Glomerular visceral epithelial cell (primary cell): ENCODE data around the gene CBLIF.
"Not testable (repeated sequence)": the region's sequence is repeated elsewhere in the genome, so short reads cannot be mapped to it uniquely, and the experiment has no call there.

Experiments used
- DNase-seq: peaks from one replicate; pipeline ENCODE4 v3.0.0-alpha.2; 2016; ENCODE audit errors: extremely low spot score

The CBLIF gene

DNA sequence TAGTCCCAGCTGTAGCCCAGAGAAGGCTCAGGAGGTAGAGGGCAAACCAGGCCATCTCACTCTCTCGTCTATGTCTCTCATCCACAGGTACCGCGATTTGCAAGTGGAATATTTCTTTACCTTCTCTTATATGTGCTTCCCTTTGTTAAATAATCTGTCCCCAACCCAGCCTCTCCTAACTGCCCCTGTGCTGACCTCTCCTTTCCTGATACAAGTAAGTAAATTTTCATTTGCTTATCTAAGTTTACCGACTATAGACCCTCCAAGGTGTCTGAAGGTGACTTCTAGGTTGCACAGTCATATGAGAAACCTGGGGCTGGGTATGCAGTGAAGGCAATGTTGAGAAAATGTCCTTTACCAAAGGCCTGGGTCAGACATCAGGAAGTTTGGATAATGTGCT, at the start of gene CBLIF:
Gene CBLIF, minus strand, starts transcription at position 101 of the 400 bp plus-strand sequence. Its CDS starts 46 bp downstream, at position 55.
- DNase-seq, result no peak

DNA sequence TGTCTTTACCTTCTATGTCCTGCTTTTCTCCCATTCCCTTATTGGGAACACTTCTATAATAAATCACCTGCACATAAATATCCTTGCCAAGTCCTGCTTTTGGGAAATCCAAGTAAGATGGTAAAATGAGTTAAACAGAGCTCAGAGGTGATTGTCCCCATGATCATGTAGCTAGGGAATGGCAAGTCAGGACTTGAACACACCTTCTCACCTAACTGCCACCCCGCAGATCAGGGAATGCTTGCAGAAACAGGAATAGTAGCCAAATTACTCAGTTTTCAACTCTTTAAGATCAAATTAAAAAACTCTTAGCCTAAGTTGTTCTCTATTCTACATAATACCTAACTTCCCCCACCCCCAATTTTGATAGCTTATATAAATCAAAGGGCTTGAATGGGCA, 49.3 kb upstream of the CBLIF start:
- no peak for DNase-seq

DNA sequence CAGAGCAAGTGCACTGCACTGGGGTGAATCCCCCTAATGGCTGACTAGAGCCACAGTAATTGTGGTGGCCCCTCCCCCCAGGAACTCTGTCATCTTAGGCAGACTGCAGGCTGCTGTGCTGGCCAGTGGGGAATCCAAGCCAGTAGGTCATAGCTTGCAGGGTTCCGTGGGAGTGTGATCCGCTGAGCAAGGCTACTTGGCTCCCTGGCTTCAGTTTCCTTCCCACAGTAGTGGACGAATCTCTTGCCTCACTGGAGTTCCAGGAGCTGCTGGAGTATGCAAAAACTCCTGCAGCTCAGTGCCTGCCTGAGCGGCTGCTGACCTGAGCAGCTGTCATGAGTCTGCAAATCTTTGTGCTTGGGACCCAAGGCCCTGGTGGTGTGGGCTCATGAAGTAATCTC, 46.5 kb upstream of the CBLIF start:
- no peak for DNase-seq

DNA sequence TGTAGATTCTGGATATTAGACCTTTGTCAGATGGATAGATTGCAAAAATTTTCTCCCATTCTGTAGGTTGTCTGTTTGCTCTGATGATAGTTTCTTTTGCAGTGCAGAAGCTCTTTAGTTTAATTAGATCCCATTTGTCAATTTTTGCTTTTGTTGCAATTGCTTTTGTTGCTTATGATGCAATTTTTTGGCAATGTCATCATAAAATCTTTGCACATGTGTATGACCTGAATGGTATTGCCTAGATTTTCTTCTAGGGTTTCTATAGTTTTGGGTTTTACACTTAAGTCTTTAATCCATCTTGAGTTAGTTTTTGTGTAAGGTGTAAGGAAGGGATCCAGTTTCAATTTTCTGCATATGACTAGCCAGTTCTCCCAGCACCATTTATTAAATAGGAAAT, 41.9 kb upstream of the CBLIF start:
- DNase-seq, result not testable (repeated sequence)

DNA sequence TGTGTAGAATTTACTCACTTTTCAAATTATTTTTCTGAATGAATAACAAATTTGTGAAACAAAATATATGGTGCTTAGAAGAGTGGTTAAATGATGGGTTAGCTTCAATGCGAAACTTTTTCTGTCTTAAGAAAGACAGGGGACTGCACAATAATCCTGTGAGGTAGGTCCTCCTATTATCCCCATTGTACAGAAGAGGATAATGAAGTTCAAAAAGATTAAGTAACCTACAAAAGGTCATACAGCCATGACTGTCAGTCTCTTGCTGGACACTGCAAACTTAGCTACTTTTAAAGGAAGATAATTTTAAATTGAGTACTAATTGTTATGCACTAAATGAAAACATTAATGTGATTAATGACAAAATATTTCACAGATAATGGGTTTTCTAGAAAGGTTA, 38.3 kb upstream of the CBLIF start:
- DNase-seq, result no peak

DNA sequence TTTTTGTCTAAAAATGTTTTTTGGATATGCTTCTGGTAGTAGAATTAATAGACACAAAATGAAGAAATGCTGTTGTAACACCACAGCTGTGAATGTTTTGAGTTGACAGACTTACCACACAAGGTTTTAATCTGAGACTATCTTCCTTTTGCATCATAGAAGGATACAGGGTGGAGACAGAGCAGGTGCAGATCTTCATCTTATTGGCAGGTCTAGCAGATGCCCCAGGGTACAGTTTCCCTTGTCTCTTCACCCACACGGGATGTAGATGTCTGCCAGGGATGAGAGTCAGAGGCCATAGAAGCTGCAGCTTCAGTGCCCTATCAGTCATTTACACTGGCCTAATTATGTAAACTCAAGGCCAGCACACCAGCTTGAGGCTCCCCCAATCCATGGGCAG, 34.3 kb upstream of the CBLIF start:
- no peak for DNase-seq

DNA sequence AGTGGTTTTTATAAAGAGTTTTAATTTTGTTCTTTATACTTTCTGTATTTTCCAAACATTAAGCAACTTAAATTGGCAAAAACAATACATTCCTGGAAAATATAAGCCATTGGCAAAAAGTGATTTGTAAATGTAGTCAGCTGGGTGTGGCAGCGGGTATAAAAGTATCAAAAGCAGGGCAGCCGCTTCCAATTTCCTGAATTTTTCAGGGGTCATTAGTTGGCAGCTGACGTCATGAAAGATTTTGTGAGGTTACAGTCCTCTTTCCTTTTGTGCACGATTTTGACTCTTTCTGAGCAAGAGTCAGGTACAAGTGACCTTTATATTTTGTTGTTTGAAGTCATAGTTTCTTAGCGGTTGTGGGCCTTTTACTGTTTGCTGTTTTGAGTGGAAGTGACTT, 33.3 kb upstream of the CBLIF start, which contains the start of gene OOSP3:
Gene OOSP3, plus strand, starts transcription at position 208 of the 400 bp plus-strand sequence. Its CDS starts 27 bp downstream, at position 235.
- no peak for DNase-seq

DNA sequence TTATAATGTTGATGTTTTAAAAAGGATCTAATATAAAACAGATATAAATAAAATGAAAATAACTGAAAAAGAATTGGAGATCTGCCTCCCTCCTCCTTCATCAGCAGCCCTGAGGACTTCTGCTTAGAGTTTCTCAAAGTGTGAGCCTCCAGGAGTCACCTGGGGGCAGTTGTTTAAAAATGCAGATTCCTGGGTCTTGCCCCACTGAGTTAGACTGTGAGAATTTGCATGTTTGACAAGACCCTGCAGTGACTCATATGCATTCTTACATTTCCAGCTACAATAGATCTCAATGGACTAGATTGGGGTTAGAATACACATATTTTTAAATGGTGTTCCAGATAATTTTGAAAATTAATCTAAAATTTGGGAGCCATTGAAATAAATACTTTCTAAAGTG, 32.5 kb upstream of the CBLIF start:
- DNase-seq, result no peak

DNA sequence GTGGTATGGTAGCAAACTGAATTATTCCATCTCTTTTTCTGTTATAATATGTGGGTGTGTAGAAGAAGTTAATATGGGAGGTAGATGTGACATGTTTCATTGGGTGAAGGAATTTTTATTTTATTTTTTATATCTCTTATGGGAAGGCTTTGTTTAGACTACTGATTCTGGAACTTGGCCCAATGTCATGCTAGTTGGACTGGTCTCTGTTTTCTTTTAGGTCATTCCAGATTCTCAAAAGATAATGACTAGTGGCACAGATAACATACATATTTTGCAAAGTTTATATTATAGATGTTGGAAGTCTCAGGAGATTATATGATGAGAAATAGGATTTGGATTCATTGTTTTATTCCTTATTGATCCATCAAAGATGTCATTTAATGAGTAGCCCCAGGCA, 32.0 kb upstream of the CBLIF start:
- DNase-seq, result no peak

DNA sequence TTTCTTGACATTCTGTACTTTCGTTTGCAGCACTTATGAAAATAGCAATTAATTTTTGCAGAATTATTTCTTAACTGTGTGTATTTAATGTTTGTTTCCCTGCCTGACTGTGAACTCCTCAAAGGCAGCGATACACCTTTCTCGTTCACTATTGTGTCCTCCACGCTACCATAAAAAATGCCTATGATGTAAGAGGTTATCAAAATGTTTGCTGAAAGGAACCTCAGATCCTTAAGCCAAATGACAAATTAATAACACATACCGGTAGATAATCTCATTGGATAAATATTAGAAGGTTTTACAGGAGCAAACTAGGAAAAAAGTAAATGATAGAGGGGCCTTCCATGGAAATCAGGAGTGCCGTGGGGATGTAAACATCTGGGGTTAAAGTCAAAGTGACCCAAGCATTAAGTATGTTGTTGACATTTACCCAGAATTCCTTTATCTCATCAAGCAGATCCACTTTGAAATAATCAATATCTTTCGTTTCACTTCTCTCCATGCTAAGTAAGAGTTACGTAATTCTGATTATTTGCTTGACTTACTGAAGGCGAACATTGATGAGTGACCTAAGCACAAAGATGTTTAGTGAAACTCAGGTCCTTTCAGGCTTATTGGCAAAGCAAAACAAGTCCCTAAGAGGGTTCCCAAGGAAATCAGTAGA, 30.7 kb upstream of the CBLIF start:
- no peak for DNase-seq

DNA sequence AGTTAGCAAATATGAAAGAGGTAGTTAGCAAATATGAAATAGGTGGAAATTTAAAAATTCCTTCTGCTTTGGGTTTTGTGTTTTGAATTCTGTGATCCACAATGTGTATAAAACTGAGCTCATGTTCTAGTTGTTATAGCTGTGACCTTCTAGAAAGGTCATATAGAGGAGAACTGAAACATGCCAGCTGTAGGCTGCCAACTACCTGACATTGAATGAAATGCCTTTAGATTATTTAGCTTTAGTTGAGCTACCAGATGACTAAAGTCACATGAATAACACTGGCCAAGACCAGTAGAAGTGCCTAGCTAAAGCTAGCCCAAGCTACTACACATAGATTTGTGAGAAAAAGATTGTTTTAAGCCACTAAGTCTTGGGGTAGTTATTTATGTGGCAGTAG, 26.8 kb upstream of the CBLIF start:
- DNase-seq, result no peak

DNA sequence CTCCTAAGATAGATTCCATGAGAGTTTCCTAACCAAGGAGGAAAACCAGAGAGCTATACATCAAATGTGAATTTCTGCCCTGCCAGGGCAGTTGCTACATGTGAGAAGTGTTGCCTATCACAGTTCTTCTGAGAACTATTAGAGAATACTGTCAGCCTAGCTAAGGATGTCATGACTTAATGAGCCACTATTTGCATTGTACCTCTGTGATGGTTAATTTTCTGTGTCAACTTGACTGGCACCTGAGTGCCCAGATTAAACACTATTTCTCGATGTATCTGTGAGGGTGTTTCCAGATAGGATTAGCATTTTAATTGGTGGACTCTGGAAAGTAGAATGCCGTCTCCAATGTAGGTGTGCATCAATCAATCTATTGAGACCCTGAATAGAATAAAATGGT, 22.6 kb upstream of the CBLIF start:
- DNase-seq, result no peak

DNA sequence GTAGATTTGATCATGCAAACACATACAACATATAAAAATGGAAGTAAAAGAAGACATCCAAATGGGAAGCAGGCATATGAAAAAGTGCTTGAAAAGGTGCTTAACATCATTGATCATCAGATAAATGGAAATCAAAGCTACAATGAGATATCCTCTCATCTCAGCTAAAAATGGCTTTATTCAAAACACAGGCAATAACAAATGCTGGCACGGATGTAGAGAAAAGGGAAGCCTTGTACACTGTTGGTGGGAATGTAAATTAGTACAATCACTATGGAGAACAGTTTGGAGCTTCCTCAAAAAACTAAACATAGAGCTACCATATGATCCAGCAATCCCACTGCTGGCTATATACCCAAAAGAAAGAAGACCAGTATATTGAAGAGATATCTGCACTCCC, 21.5 kb upstream of the CBLIF start:
- DNase-seq, result no peak

DNA sequence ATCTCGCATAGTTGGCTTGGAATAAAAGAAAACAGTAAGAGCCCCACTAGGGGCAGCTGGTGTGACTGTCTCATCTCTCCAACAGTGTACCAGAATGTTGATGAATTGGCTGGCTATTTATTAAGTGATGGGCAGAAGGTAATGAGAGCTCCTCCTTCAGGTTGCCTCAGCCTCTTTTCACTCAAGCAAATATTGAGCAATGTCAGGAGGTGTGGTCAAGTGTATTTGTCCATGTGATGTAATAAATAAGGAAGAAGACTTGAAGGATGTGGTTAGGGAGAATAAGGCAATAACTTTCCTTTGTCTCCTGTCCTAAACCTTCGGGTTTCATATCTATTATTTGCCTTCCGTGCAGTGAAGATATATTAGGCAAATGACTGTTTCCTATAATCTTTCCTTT, 21.1 kb upstream of the CBLIF start, which contains the start of gene TCN1:
Gene TCN1, minus strand, starts transcription at position 91 of the 400 bp plus-strand sequence. Its CDS starts 17 bp downstream, at position 74.
- no peak for DNase-seq

DNA sequence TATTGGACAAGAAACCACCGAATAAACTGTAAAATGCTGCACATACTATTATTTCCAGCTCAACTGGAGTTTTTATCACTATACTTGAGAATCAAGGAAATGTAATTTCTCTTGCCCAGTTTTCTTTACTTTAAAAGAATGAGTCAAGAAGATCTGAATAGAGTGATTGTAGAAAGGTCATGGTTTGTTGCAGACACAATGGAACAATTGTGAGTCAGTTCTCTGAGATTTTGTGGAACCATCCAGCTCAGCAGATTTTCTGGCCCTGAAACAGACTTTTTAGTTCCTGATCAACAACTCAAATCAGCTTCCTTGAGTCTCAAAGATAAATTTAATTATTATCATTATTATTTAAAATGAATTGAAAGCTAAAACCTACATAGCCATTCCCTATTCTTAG, 19.7 kb upstream of the CBLIF start:
- no peak for DNase-seq

DNA sequence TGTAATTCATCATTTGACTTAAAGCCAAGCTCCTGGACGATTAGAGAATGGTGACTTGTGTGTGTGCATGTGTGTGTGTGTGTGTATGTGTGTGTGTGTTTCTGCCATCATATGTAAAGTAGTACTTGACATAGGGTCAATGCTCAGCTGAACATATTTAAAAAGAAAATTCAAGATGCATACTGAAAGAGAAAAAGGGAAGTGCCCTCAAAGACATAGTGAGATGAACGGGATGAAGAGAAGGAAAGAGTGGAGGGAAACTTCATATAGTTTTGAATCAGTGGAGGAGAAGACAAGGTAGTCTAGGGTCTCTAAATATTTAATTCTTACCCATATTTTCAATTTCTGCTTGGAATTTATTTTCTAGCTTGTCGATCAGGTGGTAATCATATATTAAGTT, 17.0 kb upstream of the CBLIF start:
- DNase-seq, result no peak

DNA sequence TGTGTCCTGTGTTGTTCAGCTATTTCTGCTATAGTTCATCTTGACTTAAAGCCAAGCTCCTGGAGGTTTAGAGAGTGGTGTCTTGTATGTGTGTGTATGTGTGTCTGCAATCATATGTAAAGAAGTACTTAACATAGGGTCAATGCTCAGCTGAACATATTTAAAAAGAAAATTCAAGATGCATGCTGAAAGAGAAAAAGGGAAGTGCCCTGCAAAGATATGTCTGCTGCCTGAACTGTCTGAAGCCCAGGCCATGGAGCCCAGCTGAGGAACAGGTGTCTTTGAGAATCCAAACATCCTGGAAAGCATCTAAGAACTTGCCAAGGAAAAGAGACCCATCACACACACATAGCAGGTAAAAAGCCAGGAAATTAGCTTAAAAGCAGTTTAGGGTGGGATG, 14.4 kb upstream of the CBLIF start:
- no peak for DNase-seq

DNA sequence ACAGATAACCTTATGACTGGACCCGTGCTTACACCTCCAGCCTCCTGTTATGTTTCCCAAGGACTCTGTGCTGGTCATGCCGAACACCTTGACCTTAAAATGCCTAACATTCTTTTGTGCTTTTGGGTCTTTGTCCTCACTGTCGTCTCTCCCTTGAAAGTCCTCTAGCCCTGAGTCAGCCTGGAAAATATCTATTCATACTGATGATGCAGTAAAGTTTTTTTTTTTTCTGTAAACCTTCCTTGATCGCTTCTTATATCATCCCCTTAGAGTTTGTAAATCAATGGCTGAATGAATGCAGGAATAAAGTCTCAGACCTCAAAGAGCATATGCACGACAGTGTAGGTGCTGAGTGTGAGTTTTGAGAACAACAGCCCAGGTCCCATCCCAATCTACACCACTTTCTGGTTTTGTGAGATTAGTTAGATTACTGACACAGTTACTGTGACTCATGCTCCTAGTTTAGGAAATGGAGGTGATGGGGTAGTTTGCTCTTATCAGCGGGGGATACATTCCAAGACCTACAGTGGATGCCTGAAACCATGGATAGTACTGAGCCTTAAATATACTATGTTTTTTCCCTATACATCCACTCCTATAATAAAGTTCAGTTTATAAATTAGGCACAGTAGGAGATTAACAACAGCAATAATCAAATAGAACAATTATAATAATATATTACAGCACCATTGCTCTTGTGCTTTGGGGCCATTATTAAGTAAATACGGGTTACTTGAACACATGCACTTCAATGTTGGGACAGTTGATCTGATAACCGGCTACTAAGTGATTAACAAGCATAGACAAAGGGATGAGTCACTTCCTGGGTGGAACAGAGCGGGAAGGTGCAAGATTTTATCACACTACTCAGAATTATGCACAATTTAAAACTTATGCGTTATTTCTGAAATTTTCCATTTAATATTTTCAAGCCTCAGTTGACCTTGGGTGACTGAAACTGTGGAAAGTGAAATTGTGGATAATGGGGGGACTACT, 12.4 kb upstream of the CBLIF start:
- no peak for DNase-seq

DNA sequence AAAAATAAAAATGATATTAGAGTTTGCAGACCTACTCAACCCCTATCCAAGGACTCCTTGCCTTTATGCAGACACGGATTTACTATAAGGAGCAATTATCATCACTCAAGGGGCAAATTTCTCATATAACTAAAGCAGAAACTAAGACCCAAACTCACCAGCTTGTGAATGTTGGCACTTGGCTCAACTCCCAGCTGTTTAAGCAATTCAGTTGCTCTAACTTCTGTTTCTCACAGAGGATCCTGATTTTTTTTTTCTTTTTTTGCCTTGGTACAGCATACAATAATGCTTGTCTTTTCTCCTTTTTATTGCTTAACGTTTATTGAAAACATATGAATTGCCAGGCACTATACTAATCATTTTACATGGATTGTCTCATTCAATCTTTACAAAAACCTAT, 9.6 kb upstream of the CBLIF start:
- DNase-seq, result no peak

DNA sequence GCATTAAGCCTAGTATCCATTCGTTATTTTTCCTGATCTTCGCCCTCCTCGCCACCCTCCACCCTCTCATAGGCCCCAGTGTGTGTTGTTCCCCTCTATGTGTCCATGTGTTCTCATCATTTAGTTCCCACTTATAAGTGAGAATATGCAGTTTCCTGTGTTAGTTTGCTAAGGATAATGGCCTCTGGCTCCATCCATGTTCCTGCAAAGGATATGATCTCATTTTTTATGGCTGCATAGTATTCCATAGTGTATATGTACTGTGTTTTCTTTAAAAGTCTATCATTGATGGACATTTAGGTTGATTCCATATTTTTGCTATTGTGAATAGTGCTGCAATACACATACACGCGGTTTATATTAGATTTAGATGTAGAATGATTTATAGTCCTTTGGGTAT, 6.1 kb upstream of the CBLIF start:
- not testable (repeated sequence) for DNase-seq

DNA sequence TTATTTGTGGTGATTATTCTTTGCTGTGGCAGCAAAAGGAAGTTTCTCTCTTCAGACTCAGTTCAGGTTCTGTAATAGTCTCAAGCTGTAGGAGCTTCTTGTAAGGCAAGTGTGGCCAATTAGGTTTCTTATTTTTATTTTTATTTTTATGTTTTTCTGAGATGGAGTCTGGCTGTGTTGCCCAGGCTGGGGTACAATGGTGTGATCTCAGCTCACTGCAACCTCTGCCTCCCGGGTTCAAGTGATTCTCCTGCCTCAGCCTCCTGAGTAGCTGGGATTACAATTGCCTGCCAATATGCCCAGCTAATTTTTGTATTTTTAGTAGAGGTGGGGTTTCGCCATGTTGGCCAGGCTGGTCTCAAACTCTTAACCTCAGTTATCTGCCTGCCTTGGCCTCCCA, 4.3 kb upstream of the CBLIF start:
- not testable (repeated sequence) for DNase-seq

DNA sequence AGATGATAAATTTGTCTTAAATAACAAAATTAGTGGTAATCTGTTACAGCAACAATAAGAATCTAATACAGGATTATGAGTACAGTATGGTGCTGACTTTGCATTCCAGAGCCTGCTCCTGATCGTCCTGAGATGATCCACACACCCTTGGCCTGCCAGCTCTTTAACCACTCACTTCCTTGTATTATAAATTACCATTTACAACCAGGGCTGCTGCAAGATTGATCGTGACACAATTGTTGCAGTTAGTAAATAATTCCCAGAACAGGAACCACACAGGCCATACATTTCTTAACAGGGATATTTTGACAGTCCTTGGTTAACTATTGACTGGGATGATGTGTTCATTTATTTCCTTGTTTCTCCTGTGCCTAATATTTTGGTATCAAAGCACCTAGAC, 3.8 kb upstream of the CBLIF start:
- peak; percentile 74 for DNase-seq

DNA sequence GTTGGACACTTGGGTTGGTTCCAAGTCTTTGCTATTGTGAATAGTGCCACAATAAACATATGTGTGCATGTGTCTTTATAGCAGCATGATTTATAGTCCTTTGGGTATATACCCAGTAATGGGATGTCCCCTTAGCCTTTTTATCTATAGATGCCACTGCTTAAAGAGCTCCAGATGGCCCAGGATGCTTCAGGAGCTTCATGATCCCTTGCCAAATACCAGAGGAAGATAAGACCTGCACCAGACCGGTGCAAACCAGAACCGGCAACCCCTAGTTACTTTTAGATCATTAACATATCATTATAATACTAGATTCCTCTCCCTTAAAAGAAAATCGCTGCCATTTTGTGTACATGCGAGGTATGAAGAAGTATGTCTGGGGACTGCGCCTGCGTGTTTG, 3.1 kb upstream of the CBLIF start:
- DNase-seq, result not testable (repeated sequence)
